ENCODE results near the gene CDK6. TPM values are rescaled to one million over a fixed set of nuclear protein-coding genes. Genes with fewer than 3 reads are reported as not detected.

CDK6 gene
- polyA plus RNA-seq, 1 donor (not counting 4 experiments of a cell fraction or from before 2014, with no cell fraction given), result 53.5 TPM

DNA sequence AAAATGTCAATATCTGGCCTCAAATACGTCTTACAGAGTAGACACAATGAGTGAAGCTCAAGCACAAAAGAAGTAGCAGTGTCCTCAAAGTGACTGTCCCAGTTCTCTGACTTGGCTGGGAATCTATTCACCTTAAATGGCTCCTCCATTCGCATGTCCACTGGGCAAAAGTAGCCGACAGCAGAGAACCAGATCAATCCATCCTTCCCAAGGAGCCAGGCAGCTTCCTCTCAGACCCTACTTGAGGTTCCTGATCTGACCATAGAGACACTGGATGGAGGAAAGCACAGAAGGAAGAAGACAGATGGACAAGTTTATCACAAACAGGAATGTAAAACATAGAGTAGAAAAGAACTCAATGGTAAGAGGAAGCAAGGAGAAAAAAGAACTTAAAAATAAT is 53.5 kb downstream of the CDK6 start:
- no peak overlapping the region for H3K4me2 ChIP-seq (ENCODE audit: control insufficient read depth, extremely low read depth, insufficient read depth, low read depth, low read length)
- H3K9me1 ChIP-seq (ENCODE audit: control insufficient read depth, extremely low read depth, insufficient read depth, low read length), result peaks cover 2% of the 10 kb centered on the region
- H3K27me3 ChIP-seq (ENCODE audit: control insufficient read depth, extremely low read depth, insufficient read depth, low read length), result no peaks in the 10 kb centered on the region
- no peaks in the 10 kb centered on the region for H3K4me1 ChIP-seq (ENCODE audit: control insufficient read depth, extremely low read depth, insufficient read depth, low read length)
- no peaks in the 10 kb centered on the region for H3K36me3 ChIP-seq (ENCODE audit: control insufficient read depth in 2 of 2, extremely low read depth in 1 of 2, insufficient read depth in 2 of 2, low read length in 2 of 2)
- no peak for TF ChIP-seq EZH2 (IDR thresholded peaks at IDR 0.05; ENCODE audit: low read length)
- TF ChIP-seq, protein P1, sequence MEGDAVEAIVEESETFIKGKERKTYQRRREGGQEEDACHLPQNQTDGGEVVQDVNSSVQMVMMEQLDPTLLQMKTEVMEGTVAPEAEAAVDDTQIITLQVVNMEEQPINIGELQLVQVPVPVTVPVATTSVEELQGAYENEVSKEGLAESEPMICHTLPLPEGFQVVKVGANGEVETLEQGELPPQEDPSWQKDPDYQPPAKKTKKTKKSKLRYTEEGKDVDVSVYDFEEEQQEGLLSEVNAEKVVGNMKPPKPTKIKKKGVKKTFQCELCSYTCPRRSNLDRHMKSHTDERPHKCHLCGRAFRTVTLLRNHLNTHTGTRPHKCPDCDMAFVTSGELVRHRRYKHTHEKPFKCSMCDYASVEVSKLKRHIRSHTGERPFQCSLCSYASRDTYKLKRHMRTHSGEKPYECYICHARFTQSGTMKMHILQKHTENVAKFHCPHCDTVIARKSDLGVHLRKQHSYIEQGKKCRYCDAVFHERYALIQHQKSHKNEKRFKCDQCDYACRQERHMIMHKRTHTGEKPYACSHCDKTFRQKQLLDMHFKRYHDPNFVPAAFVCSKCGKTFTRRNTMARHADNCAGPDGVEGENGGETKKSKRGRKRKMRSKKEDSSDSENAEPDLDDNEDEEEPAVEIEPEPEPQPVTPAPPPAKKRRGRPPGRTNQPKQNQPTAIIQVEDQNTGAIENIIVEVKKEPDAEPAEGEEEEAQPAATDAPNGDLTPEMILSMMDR (optimal IDR thresholded peaks at IDR 0.05 in 1 of 3, IDR thresholded peaks at IDR 0.05 in 1 of 3, conservative IDR thresholded peaks at IDR 0.05 in 1 of 3; ENCODE audit: extremely low read depth in 1 of 3, insufficient read depth in 2 of 3, low read length in 3 of 3), result no peak
- no peak overlapping the region for H2AFZ ChIP-seq (ENCODE audit: control insufficient read depth, low read length)
- H3K9me3 ChIP-seq (ENCODE audit: control insufficient read depth, low read depth, low read length), result no peaks in the 10 kb centered on the region
- peaks cover 96% of the 10 kb centered on the region for H3K79me2 ChIP-seq (ENCODE audit: control insufficient read depth, insufficient read depth, low read length)
- peaks cover 14% of the 10 kb centered on the region for H4K20me1 ChIP-seq (ENCODE audit: control insufficient read depth, extremely low read depth, insufficient read depth, low read length)
- dilution Hi-C loops (cut with MboI; ENCODE audit: extremely low pct_ligation_motif_present, low sequenced_read_pairs), result no loop called here
- no peak overlapping the region for H3K27ac ChIP-seq (ENCODE audit: control insufficient read depth, insufficient read depth, low read length)
- FAIRE-seq (no peak), DNase-seq (ENCODE audit: low read depth, low spot score) (no peak)
- H3K9ac ChIP-seq (ENCODE audit: control insufficient read depth, extremely low read depth, insufficient read depth, low read length), result no peak overlapping the region
- no peak overlapping the region for H3K4me3 ChIP-seq (ENCODE audit: control insufficient read depth in 2 of 3, extremely low read depth in 1 of 3, insufficient read depth in 2 of 3, low read depth in 1 of 3, low read length in 3 of 3)

DNA sequence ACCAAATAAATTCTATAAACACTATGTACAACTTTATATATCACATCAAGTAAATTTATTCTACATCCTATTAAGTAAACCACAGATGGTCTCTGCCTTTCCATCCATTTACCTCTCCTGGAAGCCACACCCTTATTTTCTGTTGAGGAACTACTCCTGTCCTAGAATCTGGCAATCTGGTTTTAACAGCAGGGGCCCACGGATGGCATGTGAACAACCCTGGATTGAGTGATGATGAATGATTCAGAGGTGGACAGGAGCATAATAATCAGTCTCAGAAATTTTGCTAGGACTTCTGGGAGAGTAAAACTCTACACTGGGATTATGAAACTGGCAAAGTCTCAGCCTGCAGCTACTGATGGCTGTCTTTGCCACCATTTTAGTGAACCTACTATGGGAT is 54.1 kb downstream of the CDK6 start:
- Histone ChIP-seq H3K27me3 (ENCODE audit: control insufficient read depth, extremely low read depth, insufficient read depth, low read length) (no peaks in the 10 kb centered on the region), H3K36me3 (ENCODE audit: control insufficient read depth in 2 of 2, extremely low read depth in 1 of 2, insufficient read depth in 2 of 2, low read length in 2 of 2) (no peaks in the 10 kb centered on the region), H3K9me1 (ENCODE audit: control insufficient read depth, extremely low read depth, insufficient read depth, low read length) (peaks cover 2% of the 10 kb centered on the region), H2AFZ (ENCODE audit: control insufficient read depth, low read length) (no peak overlapping the region), H3K27ac (ENCODE audit: control insufficient read depth, insufficient read depth, low read length) (no peak overlapping the region), H3K9me3 (ENCODE audit: control insufficient read depth, low read depth, low read length) (no peaks in the 10 kb centered on the region), H3K4me1 (ENCODE audit: control insufficient read depth, extremely low read depth, insufficient read depth, low read length) (no peaks in the 10 kb centered on the region), H3K9ac (ENCODE audit: control insufficient read depth, extremely low read depth, insufficient read depth, low read length) (no peak overlapping the region), H3K4me2 (ENCODE audit: control insufficient read depth, extremely low read depth, insufficient read depth, low read depth, low read length) (no peak overlapping the region), H3K79me2 (ENCODE audit: control insufficient read depth, insufficient read depth, low read length) (peaks cover 95% of the 10 kb centered on the region), H3K4me3 (ENCODE audit: control insufficient read depth in 2 of 3, extremely low read depth in 1 of 3, insufficient read depth in 2 of 3, low read depth in 1 of 3, low read length in 3 of 3) (no peak overlapping the region), H4K20me1 (ENCODE audit: control insufficient read depth, extremely low read depth, insufficient read depth, low read length) (peaks cover 14% of the 10 kb centered on the region)
- FAIRE-seq (peak; percentile 23), DNase-seq (ENCODE audit: low read depth, low spot score) (no peak)
- TF ChIP-seq EZH2 (IDR thresholded peaks at IDR 0.05; ENCODE audit: low read length), result no peak
- TF ChIP-seq, protein P1 (optimal IDR thresholded peaks at IDR 0.05 in 1 of 3, IDR thresholded peaks at IDR 0.05 in 1 of 3, conservative IDR thresholded peaks at IDR 0.05 in 1 of 3; ENCODE audit: extremely low read depth in 1 of 3, insufficient read depth in 2 of 3, low read length in 3 of 3), result no peak
- dilution Hi-C loops (cut with MboI; ENCODE audit: extremely low pct_ligation_motif_present, low sequenced_read_pairs), result no loop called here

Measured in keratinocyte (primary cell).